GM18873 (cell line): ENCODE data around the gene TMEM208.
A peak's percentile ranks its signal among the peaks of the same experiment; 100 is the strongest.

Experiments used
- ATAC-seq: cut with Tn5 transposase; IDR thresholded peaks from one replicate; pipeline ENCODE4 v1.9.1; 2021; ENCODE audit warnings: mild to moderate bottlenecking, moderate library complexity, moderate number of reproducible peaks; ENCODE audit not compliant: unreplicated experiment, low FRiP score

Gene TMEM208

DNA sequence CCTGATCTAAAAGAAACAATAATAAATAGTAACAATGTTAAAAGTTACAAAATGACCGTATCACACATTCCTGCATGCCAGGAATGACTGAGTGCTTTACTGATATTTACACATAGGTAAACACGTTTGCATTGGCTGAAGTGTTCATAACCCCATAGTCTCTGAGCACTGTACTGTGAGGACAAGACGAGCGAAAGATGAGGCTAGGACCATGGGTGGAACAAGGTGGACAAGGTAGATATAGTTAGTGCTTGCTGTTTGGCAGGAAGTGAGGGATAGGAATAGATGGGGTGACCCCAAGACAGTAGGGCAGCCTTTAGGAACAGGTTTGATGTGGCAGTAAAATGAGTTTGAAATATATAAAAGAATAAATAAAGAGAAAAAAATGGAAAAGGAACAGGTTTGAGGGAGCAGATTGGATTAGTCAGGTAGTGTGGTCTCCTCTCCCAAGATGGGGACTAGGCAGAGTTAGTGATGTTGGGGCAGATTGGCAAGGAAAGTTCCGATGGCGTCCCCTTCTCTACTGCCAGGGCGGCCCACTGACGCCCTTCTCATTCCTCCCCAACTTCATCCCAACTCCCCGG lies 35.4 kb upstream of the TMEM208 start:
- no peak for ATAC-seq

DNA sequence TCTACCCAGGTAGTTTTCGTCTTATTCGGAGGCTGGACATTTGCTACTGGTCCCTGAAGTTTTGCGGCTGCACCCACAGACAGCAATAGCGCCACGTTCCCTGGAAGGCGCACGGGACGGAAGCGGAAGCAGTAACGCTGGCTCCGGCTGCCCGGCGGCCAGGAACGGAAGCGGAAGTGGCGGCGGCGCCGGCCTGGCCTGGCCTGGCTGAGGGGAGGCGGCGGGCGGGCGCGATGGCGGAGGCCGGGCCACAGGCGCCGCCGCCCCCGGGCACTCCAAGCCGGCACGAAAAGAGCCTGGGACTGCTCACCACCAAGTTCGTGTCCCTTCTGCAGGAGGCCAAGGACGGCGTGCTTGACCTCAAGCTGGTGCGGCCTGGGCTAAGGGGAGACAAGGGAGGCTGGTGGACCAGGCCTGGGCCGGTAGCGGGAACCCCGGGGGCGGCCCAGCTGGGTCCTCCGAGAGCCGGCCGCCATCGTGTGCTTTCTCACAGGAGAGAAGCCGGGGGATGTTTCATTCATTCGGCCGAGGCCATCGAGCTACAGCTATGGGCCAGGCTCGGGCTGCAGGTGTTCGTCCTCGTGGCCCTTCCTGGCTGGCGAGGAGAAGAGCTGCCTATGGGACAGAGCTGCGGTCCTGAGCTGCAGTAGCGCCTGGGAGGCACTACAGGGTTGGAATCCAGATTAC lies 34.8 kb upstream of the TMEM208 start, which contains the start of gene E2F4:
E2F4 (plus strand) TSS at position 161 of the 687 bp plus-strand sequence; CDS start at position 234, 73 bp downstream.
- ATAC-seq, result peak; percentile 56

DNA sequence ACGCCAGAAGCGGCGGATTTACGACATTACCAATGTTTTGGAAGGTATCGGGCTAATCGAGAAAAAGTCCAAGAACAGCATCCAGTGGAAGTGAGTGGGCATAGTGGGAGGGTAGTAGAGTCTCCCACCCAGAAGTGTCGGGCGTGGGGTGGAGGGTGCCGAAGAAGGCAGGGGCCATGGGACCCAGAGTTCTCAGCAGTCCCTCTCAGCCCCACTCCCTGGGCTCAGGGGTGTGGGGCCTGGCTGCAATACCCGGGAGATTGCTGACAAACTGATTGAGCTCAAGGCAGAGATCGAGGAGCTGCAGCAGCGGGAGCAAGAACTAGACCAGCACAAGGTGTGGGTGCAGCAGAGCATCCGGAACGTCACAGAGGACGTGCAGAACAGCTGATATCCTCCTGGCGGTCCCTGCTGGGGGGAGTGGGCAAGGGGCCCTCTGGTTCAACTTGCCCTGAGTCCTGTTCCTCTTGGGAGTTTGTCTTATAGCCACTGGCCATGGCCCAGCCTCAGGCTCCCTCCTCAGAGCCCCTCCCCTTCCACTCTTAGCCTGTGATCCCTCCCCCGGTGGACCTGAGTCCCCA lies 34.1 kb upstream of the TMEM208 start:
- ATAC-seq, result no peak

DNA sequence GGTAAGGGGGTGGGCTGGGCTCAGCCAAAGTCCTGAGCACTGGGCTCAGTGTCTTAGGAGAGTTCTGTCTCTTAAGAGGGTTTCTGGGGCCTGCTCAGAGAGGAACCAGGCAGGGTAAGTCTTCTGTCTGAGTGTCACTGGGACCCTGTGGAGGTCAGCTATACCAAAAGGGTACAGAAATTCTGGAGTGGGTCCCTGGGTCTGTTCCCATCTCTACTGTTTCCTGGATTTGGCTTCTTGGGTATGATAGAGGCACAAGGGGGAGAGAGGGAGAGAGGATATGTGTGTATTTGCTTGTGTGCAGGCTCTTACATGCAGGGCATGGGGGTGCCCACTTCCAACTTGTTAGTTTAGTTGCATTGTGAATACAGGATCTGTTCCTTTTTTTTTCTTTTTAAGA lies 33.4 kb upstream of the TMEM208 start:
- ATAC-seq, result no peak

DNA sequence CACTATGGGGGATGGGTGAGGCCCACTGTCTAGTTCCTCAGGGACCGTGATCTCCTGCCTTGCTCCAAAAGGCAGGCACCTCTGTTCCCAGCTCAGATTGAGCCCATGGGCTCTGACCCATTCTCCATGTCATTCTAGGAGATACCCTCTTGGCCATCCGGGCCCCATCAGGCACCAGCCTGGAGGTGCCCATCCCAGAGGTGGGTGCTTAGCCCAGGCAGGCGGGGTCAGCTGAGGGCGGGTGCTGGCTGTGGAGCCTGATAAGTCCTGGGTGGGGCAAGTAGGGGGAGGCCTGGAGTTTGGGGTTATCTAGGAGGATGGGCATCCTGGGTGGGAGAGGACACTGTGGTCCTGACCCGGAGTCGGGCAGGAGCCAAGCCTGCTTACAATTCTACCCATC lies 32.7 kb upstream of the TMEM208 start:
- no peak for ATAC-seq

DNA sequence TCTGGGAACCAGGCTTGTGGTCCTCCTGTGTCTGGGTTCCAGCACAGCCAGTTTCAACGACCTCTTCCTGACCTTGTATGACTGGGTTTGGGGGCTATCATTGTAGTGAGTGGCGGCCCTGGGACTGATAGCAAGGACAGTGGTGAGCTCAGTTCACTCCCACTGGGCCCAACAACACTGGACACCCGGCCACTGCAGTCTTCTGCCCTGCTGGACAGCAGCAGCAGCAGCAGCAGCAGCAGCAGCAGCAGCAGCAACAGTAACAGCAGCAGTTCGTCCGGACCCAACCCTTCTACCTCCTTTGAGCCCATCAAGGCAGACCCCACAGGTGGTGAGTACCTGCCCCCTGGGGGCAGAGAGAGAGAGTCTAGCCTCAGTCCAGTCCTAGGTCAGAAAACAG lies 31.3 kb upstream of the TMEM208 start:
- ATAC-seq, result no peak

DNA sequence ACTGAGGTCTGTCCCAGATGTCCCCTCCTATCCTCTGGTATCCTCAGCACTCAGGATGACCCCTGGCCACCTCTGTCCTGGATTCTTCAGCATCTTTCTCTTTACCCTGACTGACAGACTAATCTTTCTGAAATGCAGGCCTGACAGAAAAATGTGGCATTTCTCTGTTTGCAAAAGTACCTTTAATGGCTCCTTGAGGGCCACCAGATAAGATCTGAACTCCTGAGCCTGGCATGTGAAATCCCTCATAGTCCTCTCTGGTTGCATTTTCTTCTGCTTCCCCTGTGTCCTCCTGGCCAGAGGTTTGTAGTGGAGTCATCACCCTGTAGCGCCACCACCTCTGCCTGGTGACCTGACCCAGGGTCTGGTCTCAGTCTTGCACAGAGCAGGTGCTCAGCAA lies 30.0 kb upstream of the TMEM208 start:
- ATAC-seq, result no peak

DNA sequence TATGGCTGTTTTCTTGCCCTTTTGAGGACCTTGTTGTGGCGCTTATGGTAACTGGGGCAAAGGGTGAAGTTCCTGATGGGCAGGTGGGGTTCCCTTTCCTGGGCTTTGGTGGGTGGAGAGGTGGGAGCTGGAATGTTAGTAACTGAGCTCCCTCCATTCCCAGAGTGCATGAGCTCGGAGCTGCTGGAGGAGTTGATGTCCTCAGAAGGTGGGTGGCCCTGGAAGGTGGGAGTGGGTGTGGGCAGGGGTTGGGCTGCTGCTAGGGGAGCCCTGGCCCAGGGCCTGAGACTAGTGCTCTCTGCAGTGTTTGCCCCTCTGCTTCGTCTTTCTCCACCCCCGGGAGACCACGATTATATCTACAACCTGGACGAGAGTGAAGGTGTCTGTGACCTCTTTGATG lies 29.2 kb upstream of the TMEM208 start:
- no peak for ATAC-seq

DNA sequence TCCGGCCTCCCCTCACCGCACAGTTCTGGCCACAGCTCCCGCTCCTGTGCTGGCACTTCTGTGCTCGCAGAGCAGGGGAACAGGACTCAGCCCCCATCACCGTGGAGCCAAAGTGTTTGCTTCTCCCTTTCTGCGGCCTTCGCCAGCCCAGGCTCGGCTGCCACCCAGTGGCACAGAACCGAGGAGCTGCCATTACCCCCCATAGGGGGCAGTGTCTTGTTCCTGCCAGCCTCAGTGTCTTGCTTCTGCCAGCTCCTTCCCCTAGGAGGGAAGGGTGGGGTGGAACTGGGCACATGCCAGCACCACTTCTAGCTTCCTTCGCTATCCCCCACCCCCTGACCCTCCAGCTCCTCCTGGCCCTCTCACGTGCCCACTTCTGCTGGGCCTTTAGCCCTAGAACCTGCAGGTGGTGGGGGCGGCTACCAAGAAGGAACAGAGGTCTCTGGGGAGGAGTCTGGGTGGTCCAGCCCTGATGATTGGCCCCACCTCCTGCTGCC lies 28.6 kb upstream of the TMEM208 start:
- no peak for ATAC-seq

DNA sequence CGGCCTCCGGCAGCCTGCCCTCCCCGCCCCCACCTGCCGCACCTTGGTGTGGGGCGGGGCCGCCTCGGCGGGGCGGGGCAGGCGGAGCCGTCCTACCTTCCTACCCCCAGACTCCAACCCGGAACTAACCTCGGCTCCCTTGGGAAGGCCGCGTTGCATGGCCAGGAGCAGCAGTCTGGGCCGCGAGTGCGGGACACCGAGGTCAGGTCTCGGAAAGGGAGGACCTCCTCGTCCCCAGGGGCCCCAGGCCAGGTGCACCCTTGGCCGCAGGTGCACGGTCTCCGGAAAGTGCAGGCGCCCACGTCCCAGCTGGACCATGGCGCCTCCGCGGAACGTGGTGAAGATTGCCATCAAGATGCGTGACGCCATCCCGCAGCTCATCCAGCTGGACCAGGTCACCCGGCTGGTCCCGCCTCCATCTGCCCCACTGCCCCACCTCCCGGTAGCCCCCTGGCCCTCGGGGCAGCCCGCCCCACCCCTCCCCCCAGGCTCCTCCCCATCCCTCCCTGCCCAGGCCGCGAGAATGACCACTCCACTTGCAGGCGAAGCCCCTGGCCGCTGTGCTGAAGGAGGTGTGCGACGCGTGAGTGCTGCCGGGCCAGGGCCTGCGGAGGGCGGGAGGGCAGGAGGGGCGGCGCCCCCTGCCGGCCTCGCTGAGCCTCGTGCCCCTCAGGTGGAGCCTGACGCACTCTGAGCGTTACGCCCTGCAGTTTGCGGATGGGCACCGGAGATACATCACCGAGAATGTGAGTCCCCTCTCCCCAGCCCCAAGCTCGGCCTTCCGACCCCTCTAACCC lies 27.7 kb upstream of the TMEM208 start, which contains the start of gene ELMO3:
ELMO3 (plus strand) TSS at position 121 of the 797 bp plus-strand sequence; CDS start at position 317, 196 bp downstream.
- ATAC-seq, result no peak

DNA sequence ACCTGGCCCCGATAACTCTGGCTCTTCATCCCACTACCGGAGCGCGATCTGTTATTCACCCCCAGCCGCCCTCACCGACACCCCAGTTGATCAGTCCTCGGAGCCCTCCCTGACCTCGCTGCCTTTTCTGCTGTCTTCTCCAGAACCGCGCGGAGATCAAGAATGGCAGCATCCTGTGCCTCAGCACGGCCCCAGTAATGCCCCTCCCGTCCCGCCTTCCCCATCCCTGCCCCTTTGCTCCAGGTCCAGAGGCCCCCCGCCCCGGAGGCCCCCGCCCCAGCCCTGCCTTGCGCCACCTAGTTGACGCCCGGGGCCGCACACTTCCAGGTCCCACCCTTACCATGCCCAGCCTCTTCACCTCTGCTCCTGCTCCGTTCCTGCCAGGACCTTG lies 27.1 kb upstream of the TMEM208 start:
- no peak for ATAC-seq

DNA sequence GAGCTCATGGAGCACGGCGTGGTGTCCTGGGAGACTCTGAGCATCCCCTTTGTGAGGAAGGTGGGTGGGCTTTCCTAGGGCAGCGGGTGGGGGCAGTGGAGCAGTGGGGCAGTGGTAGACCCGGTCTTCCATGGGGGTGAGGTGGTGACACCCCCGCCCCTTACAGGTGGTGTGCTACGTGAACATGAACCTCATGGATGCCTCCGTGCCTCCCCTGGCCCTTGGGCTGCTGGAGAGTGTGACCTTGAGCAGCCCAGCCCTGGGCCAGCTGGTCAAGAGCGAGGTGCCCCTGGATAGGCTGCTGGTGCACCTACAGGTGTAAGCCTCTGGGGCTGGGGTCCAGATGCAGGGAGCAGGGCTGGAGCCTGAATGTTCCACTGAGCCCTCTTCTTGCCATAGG lies 26.4 kb upstream of the TMEM208 start:
- no peak for ATAC-seq

DNA sequence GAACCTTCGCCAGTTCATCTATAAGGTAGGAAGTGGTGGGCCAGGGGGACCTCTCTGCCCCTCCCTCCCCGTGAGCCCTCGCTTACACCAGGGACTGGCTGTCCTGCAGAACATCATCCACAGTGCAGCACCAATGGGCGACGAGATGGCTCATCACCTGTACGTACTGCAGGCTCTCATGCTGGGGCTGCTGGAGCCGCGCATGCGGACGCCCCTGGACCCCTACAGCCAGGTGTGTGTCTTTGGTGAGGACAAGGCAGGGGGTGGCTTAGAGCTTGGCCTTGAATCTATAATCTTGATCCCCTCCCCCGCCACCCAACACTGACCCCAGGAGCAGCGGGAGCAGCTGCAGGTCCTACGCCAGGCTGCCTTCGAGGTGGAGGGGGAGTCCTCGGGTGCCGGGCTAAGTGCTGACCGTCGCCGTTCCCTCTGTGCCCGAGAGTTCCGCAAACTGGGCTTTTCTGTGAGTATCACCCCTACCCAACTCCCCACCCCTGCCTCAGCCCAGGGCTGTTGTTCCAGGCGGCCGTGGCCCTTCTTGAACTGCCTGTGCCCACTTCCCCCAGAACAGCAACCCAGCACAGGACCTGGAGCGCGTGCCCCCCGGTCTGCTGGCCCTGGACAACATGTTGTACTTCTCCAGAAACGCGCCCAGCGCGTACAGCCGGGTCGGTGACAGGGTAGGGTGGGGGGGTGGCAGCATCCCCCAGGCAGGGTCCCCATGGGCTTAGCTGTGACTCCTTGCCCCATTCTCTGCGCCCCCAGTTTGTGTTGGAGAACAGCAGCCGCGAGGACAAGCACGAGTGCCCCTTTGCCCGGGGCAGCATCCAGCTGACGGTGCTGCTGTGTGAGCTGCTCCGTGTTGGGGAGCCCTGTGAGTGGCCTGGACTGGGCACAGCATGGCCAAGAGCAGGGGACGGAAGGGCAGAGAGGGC lies 25.3 kb upstream of the TMEM208 start:
- ATAC-seq, result no peak

DNA sequence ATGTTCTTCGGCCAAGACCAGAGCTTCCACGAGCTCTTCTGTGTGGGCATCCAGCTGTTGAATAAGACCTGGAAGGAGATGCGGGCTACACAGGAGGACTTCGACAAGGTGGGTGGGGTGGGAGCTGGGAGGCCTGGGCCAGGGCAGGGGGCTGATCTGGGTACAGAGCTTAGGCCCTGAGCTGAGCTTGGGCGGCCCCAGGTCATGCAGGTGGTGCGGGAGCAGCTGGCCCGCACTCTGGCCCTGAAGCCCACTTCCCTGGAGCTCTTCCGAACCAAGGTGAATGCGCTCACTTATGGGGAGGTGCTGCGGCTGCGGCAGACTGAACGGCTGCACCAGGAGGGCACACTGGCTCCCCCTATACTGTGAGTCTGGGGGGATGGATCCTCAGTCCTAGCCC lies 24.5 kb upstream of the TMEM208 start:
- ATAC-seq, result no peak

DNA sequence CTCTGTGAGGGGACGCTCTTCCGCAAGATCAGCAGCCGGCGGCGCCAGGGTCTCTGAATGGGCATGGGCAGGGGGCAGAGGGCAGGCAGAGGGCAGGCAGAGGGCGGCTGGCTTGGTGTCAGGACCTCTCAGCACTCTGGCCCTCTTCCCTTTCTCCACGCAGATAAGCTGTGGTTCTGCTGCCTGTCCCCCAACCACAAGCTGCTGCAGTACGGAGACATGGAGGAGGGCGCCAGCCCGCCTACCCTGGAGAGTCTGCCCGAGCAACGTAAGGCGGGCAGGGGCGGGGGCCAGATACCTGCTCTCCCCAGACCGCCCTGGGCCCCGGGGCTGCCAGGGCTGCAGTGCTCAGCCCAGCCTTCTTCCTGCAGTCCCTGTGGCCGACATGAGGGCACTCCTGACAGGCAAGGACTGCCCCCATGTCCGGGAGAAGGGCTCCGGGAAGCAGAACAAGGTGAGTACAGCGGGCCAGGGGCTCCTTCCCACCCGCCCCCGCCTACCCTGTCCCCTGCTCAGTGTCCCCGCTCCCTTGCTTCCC lies 23.9 kb upstream of the TMEM208 start:
- ATAC-seq, result no peak

DNA sequence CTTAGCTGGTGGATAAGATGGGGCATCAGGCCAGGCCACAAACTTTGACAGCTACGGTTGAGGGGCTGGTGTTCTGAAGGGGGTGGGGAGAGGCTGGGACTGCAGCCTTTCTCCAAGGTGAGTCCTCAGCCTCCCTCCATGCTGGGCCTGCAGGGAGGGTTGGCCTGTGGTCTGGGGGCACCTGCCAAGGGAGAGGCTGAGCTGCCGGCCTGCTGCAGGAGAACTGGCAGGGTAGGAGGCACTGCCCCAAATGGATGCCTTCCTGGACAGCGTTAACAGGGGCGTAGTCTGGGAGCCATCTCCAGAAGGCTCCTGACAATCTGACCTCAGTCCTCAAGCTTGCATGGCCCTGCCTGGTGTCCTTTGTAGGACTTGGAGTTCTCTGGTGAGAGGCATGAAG lies 22.9 kb upstream of the TMEM208 start:
- no peak for ATAC-seq

DNA sequence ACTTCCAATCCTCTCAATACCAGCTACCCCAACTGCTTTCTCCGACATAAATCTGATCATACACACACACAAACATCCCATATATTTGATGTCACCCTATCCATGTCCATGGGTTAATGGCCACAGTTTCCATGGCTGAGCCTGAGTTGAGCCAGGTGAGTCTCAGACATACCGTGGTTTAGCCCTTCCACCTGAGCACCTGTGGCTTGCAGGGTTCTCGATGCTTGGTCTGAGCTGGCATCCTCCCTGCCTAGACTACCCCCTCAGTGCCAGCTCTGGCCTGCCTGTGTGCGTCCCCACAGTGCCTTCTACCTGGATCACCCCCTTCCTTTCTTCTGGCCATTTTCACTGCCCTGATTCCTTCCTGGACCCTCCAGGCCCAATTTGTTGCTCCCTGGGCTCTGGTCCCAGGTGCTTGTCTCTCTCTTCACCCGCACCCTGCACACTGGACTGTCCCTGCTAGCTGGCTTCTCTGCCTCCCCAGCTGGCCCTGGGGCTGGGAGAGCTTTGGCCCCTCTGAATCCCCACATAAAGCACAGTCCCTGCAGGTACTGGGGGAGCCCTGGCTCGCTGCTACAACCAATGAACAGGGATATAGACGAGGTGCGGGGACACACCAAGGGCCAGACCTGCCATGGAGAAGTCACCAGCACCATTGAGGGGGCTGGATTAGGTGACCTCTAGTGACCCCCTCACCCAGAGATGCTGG lies 20.6 kb upstream of the TMEM208 start:
- no peak for ATAC-seq

DNA sequence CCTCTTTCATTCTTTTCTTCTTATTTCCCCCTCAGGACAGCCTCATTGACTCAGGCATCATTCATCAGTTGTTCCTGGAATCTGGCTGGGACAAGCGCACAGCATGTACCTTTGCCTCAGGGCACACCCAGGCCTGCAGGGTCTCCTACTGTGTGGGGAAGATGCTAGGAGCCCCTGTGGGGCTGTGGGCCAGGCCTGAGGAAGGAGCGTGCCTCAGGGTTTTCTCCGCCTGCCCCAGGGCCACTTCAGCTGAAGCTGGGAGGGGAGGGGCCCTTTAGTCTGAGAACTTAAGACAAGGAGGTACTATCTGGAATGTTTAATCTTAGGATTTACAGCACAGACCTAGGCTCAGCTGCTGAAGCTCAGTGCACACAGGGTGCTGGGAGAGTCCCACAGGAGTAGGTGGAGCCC lies 20.1 kb upstream of the TMEM208 start:
- ATAC-seq, result no peak
